ENCODE data around the gene PTPRB.
"Not testable (repeated sequence)": the region's sequence is repeated elsewhere in the genome, so short reads cannot be mapped to it uniquely, and the experiment has no call there.

Gene PTPRB

DNA sequence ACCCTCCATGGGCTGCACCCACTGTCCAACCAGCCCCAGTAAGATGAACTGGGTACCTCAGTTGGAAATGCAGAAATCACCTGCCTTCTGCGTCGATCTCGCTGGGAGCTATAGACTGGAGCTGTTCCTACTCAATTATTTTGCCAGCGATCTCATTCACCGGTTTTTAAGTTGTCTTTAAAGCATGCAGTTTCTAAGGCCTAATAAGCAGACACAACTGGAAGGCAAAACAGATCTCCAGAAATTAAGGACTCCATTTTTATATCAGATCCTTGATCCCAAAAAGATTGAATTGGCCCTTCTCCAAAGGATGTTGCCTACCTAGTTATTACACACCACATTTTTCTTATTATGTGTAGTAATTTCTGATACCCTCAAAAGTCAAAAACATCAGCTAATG, 139.7 kb downstream of the PTPRB start:
- Histone ChIP-seq H2BK120ac (ENCODE audit: insufficient read depth, low read length, poor library complexity) (no peak overlapping the region), H3K79me1 (ENCODE audit: low read length) (no peaks in the 10 kb centered on the region), H3K9ac (ENCODE audit: low read length) (no peak overlapping the region), H3K36me3 (ENCODE audit: control insufficient read depth in 1 of 2, insufficient read depth in 2 of 2, low read length in 2 of 2) (no peaks in the 10 kb centered on the region), H3K9me3 (ENCODE audit: insufficient read depth, low read depth, low read length) (peaks cover 12% of the 10 kb centered on the region), H2BK5ac (ENCODE audit: low read depth, low read length, poor library complexity) (no peak overlapping the region), H3K79me2 (ENCODE audit: control insufficient read depth, insufficient read depth, low read length, poor library complexity) (no peaks in the 10 kb centered on the region), H4K91ac (ENCODE audit: low read depth, low read length) (no peak overlapping the region), H3K18ac (ENCODE audit: low read length) (no peak overlapping the region), H3K14ac (ENCODE audit: low read length) (no peak overlapping the region), H4K8ac (ENCODE audit: low read depth, low read length) (no peak overlapping the region), H4K12ac (ENCODE audit: low read depth, low read length) (no peak overlapping the region), H2AFZ (ENCODE audit: insufficient read depth, low read length, poor library complexity) (no peak overlapping the region), H3K4ac (ENCODE audit: low read depth, low read length) (no peak overlapping the region), H3K23ac (ENCODE audit: low read length) (no peak overlapping the region), H3K4me2 (ENCODE audit: low read length) (no peak overlapping the region), H2AK5ac (ENCODE audit: low read length) (no peak overlapping the region), H3K4me1 (ENCODE audit: control insufficient read depth in 1 of 2, insufficient read depth in 2 of 2, low read length in 2 of 2) (no peaks in the 10 kb centered on the region), H3K27me3 (ENCODE audit: insufficient read depth, low read length) (no peaks in the 10 kb centered on the region), H3K4me3 (ENCODE audit: low read depth, low read length) (no peak overlapping the region), H3K27ac (ENCODE audit: low read depth, low read length) (no peak overlapping the region), H2BK12ac (ENCODE audit: low read length) (no peak overlapping the region)
- DNase-seq = no peak
- no CpG with 5 or more reads among the region's 5 CpGs for WGBS (ENCODE audit: extremely low coverage, insufficient coverage, insufficient read length)

DNA sequence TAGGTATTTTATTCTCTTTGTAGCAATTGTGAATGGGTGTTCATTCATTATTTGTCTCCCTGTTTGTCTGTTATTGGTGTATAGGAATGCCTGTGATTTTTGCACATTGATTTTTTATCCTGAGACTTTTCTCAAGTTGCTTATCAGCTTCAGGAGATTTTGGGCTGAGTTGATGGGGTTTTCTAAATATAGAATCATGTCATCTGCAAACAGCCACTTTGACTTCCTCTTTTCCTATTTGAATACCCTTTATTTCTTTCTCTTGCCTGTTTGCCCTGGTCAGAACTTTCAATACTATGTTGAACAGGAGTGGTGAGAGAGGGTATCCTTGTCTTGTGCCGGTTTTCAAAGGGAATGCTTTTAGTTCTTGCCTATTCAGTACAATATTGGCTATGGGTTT, 144.3 kb downstream of the PTPRB start:
- H3K23ac ChIP-seq (ENCODE audit: low read length); H4K8ac ChIP-seq (ENCODE audit: low read depth, low read length); H3K27me3 ChIP-seq (ENCODE audit: insufficient read depth, low read length); H4K12ac ChIP-seq (ENCODE audit: low read depth, low read length); H3K9ac ChIP-seq (ENCODE audit: low read length); H3K14ac ChIP-seq (ENCODE audit: low read length); H3K79me2 ChIP-seq (ENCODE audit: control insufficient read depth, insufficient read depth, low read length, poor library complexity); H3K27ac ChIP-seq (ENCODE audit: low read depth, low read length); H3K18ac ChIP-seq (ENCODE audit: low read length); H4K91ac ChIP-seq (ENCODE audit: low read depth, low read length); DNase-seq; H3K4ac ChIP-seq (ENCODE audit: low read depth, low read length); H2AFZ ChIP-seq (ENCODE audit: insufficient read depth, low read length, poor library complexity); H2BK5ac ChIP-seq (ENCODE audit: low read depth, low read length, poor library complexity); H2AK5ac ChIP-seq (ENCODE audit: low read length); H2BK12ac ChIP-seq (ENCODE audit: low read length); H3K4me1 ChIP-seq (ENCODE audit: control insufficient read depth in 1 of 2, insufficient read depth in 2 of 2, low read length in 2 of 2); H3K4me2 ChIP-seq (ENCODE audit: low read length); H3K36me3 ChIP-seq (ENCODE audit: control insufficient read depth in 1 of 2, insufficient read depth in 2 of 2, low read length in 2 of 2); H2BK120ac ChIP-seq (ENCODE audit: insufficient read depth, low read length, poor library complexity); H3K79me1 ChIP-seq (ENCODE audit: low read length); H3K4me3 ChIP-seq (ENCODE audit: low read depth, low read length): not testable (repeated sequence)
- H3K9me3 ChIP-seq (ENCODE audit: insufficient read depth, low read depth, low read length) = peaks cover 12% of the 10 kb centered on the region
- no CpG with 5 or more reads among the region's 1 CpG for WGBS (ENCODE audit: extremely low coverage, insufficient coverage, insufficient read length)

DNA sequence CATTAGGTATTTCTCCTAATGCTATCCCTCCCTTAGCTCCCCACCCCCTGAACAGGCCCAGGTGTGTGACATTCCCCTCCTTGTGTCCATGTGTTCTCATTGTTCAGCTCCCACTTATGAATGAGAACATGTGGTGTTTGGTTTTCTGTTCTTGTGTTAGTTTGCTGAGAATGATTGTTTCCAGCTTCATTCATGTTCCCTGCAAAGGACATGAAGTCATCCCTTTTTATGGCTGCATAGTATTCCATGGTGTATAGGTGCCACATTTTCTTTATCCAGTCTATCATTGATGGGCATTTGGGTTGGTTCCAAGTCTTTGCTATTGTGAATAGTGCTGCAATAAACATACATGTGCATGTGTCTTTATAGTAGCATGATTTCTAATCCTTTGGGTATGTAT, 146.3 kb downstream of the PTPRB start:
- H3K4me3 ChIP-seq (ENCODE audit: low read depth, low read length); H2AK5ac ChIP-seq (ENCODE audit: low read length); H3K9me3 ChIP-seq (ENCODE audit: insufficient read depth, low read depth, low read length); H3K9ac ChIP-seq (ENCODE audit: low read length); H3K36me3 ChIP-seq (ENCODE audit: control insufficient read depth in 1 of 2, insufficient read depth in 2 of 2, low read length in 2 of 2); H3K79me2 ChIP-seq (ENCODE audit: control insufficient read depth, insufficient read depth, low read length, poor library complexity); H3K27me3 ChIP-seq (ENCODE audit: insufficient read depth, low read length); H3K79me1 ChIP-seq (ENCODE audit: low read length); DNase-seq; H4K91ac ChIP-seq (ENCODE audit: low read depth, low read length); H3K4me1 ChIP-seq (ENCODE audit: control insufficient read depth in 1 of 2, insufficient read depth in 2 of 2, low read length in 2 of 2); H3K14ac ChIP-seq (ENCODE audit: low read length); H2BK12ac ChIP-seq (ENCODE audit: low read length); H2BK120ac ChIP-seq (ENCODE audit: insufficient read depth, low read length, poor library complexity); H3K4ac ChIP-seq (ENCODE audit: low read depth, low read length); H3K4me2 ChIP-seq (ENCODE audit: low read length); H4K8ac ChIP-seq (ENCODE audit: low read depth, low read length); H2BK5ac ChIP-seq (ENCODE audit: low read depth, low read length, poor library complexity); H3K27ac ChIP-seq (ENCODE audit: low read depth, low read length); H3K23ac ChIP-seq (ENCODE audit: low read length); H3K18ac ChIP-seq (ENCODE audit: low read length); H4K12ac ChIP-seq (ENCODE audit: low read depth, low read length); H2AFZ ChIP-seq (ENCODE audit: insufficient read depth, low read length, poor library complexity): not testable (repeated sequence)

DNA sequence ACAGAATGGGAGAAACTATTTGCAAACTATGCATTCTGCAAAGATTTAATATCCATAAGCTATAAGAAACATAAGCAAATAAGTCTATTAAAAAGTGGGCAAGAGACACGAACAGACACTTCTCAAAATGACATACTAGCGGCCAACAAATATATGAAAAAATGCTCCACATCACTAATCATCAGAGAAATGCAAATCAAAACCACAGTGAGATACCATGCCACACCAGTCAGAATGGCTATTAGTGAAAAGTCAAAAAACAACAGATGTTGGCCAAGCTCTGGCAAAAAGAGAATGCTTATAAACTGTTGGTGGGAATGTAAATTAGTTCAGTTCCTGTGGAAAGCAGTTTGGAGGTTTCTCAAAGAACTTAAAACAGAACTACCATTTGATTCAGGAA, 149.8 kb downstream of the PTPRB start:
- Histone ChIP-seq H3K4me1 (ENCODE audit: control insufficient read depth in 1 of 2, insufficient read depth in 2 of 2, low read length in 2 of 2) (no peaks in the 10 kb centered on the region), H3K27me3 (ENCODE audit: insufficient read depth, low read length) (no peaks in the 10 kb centered on the region), H2AK5ac (ENCODE audit: low read length) (no peak overlapping the region), H3K4me2 (ENCODE audit: low read length) (no peak overlapping the region), H3K79me2 (ENCODE audit: control insufficient read depth, insufficient read depth, low read length, poor library complexity) (no peaks in the 10 kb centered on the region), H3K9ac (ENCODE audit: low read length) (no peak overlapping the region), H3K14ac (ENCODE audit: low read length) (no peak overlapping the region), H3K4ac (ENCODE audit: low read depth, low read length) (no peak overlapping the region), H4K8ac (ENCODE audit: low read depth, low read length) (no peak overlapping the region), H3K23ac (ENCODE audit: low read length) (no peak overlapping the region), H3K18ac (ENCODE audit: low read length) (no peak overlapping the region), H4K12ac (ENCODE audit: low read depth, low read length) (no peak overlapping the region), H3K27ac (ENCODE audit: low read depth, low read length) (no peak overlapping the region), H3K9me3 (ENCODE audit: insufficient read depth, low read depth, low read length) (no peaks in the 10 kb centered on the region), H2BK5ac (ENCODE audit: low read depth, low read length, poor library complexity) (no peak overlapping the region), H2AFZ (ENCODE audit: insufficient read depth, low read length, poor library complexity) (no peak overlapping the region), H4K91ac (ENCODE audit: low read depth, low read length) (no peak overlapping the region), H3K4me3 (ENCODE audit: low read depth, low read length) (no peak overlapping the region), H3K79me1 (ENCODE audit: low read length) (no peaks in the 10 kb centered on the region), H2BK120ac (ENCODE audit: insufficient read depth, low read length, poor library complexity) (no peak overlapping the region), H3K36me3 (ENCODE audit: control insufficient read depth in 1 of 2, insufficient read depth in 2 of 2, low read length in 2 of 2) (no peaks in the 10 kb centered on the region), H2BK12ac (ENCODE audit: low read length) (no peak overlapping the region)
- no peak for DNase-seq
- WGBS (ENCODE audit: extremely low coverage, insufficient coverage, insufficient read length) = no CpG with 5 or more reads among the region's 2 CpGs

DNA sequence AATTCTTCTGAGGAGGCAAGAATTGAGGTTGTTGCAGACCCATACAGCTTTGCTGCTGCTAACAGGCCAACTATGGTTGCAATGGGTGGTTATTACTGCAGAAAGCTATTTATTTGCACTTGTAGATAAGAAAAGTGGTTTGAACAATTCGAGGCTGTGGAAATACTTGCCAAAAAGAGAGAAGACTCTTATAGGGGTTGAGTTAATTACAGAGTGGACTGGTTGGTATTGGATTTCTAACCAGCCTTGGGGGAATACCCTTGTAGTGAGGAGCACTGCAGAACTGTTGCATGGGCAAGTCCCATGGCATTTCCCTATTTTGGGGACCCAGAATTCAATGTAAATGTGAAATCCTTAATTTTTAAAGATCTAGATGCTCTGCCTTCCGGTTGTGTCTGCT, 150.6 kb downstream of the PTPRB start:
- Histone ChIP-seq H3K27me3 (ENCODE audit: insufficient read depth, low read length) (no peaks in the 10 kb centered on the region), H3K9me3 (ENCODE audit: insufficient read depth, low read depth, low read length) (no peaks in the 10 kb centered on the region), H3K4me1 (ENCODE audit: control insufficient read depth in 1 of 2, insufficient read depth in 2 of 2, low read length in 2 of 2) (no peaks in the 10 kb centered on the region), H2BK5ac (ENCODE audit: low read depth, low read length, poor library complexity) (no peak overlapping the region), H3K14ac (ENCODE audit: low read length) (no peak overlapping the region), H3K79me2 (ENCODE audit: control insufficient read depth, insufficient read depth, low read length, poor library complexity) (no peaks in the 10 kb centered on the region), H3K4me2 (ENCODE audit: low read length) (no peak overlapping the region), H3K23ac (ENCODE audit: low read length) (no peak overlapping the region), H3K9ac (ENCODE audit: low read length) (no peak overlapping the region), H4K91ac (ENCODE audit: low read depth, low read length) (no peak overlapping the region), H2AK5ac (ENCODE audit: low read length) (no peak overlapping the region), H3K18ac (ENCODE audit: low read length) (no peak overlapping the region), H2BK120ac (ENCODE audit: insufficient read depth, low read length, poor library complexity) (no peak overlapping the region), H3K79me1 (ENCODE audit: low read length) (no peaks in the 10 kb centered on the region), H3K27ac (ENCODE audit: low read depth, low read length) (no peak overlapping the region), H3K4ac (ENCODE audit: low read depth, low read length) (no peak overlapping the region), H3K36me3 (ENCODE audit: control insufficient read depth in 1 of 2, insufficient read depth in 2 of 2, low read length in 2 of 2) (no peaks in the 10 kb centered on the region), H3K4me3 (ENCODE audit: low read depth, low read length) (no peak overlapping the region), H2AFZ (ENCODE audit: insufficient read depth, low read length, poor library complexity) (no peak overlapping the region), H4K8ac (ENCODE audit: low read depth, low read length) (no peak overlapping the region), H4K12ac (ENCODE audit: low read depth, low read length) (no peak overlapping the region), H2BK12ac (ENCODE audit: low read length) (no peak overlapping the region)
- DNase-seq = no peak
- WGBS (ENCODE audit: extremely low coverage, insufficient coverage, insufficient read length) = no CpG with 5 or more reads among the region's 2 CpGs
